Ascending aorta (tissue), 2 donors: ENCODE data around the gene GATAD2B. TPM values are rescaled to one million over a fixed set of nuclear protein-coding genes. Genes with fewer than 3 reads are reported as not detected.

ENCODE experiments used
- DNase-seq, 2 donors: peaks; one replicate each; pipeline ENCODE4 v3.0.0-alpha.2; 2019; ENCODE audit warnings: low spot score in 2 of 2
- H3K27ac ChIP-seq, 2 donors: fragments of 200-600 bp; sonication (generic); one replicate each; pipeline ENCODE4 v1.5.1; 2016 to 2017; ENCODE audit warnings: mild to moderate bottlenecking in 1 of 2
- H3K27me3 ChIP-seq: fragments of 200-600 bp; sonication (generic); one replicate; pipeline ENCODE4 v1.5.1; 2017
- H3K36me3 ChIP-seq, 2 donors: fragments of 200-600 bp; sonication (generic); one replicate each; pipeline ENCODE4 v1.5.1; 2016
- H3K4me1 ChIP-seq, 2 donors: fragments of 200-600 bp; sonication (generic); one replicate each; pipeline ENCODE4 v1.5.1; 2016 to 2017; ENCODE audit warnings: mild to moderate bottlenecking in 1 of 2
- H3K4me3 ChIP-seq, 2 donors: fragments of 200-600 bp; sonication (generic); one replicate each; pipeline ENCODE4 v1.5.1; 2016 to 2017; ENCODE audit warnings: mild to moderate bottlenecking in 1 of 2
- H3K9me3 ChIP-seq, 2 donors: fragments of 200-600 bp; sonication (generic); one replicate each; pipeline ENCODE4 v1.5.1; 2016
- intact Hi-C: fragments of 100-400 bp; cut with DNase I; formaldehyde crosslinking; loops from one replicate; pipeline ENCODE4 v1.15.1; 2023
- total RNA-seq: library from RNA; depleted of rRNA; stranded (reverse); fragments of >200 nt; gene quantifications from one replicate; pipeline ENCODE4 v1.1.0, GENCODE V29; 2016
- TF ChIP-seq, protein P1 (sequence below), 3 experiments: fragments of 200-600 bp in 2 of 3; fragments of 450-650 bp in 1 of 3; sonication (generic) in 2 of 3; IDR thresholded peaks; one replicate each; pipeline ENCODE4 v1.5.1; 2016 to 2019; ENCODE audit warnings: antibody characterized with exemption in 3 of 3, mild to moderate bottlenecking in 1 of 3, moderate library complexity in 1 of 3

GATAD2B gene
- total RNA-seq, 1 donor from 2014 or later: 9.5 TPM

DNA sequence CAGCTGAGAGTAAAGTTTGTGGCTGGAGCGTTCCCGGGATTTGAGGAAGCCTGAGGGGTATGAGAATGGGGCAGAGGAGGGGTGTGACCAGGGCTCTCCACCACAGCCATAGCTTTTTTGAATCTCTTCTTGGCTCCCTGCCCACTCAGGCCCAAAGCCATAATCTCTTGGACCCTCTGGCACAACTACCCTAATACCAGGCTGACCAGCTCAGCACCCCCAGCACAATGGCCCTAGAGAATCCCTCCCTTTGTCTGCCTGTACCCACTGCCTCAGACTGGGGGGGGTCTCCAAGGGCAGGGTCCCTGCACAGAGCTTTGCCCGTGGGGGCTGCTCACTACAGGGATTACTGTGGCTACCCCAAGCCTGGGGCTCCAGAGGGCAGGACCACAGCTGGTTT, 16.2 kb upstream of the GATAD2B start:
- DNase-seq: no peak
- TF ChIP-seq, protein P1, sequence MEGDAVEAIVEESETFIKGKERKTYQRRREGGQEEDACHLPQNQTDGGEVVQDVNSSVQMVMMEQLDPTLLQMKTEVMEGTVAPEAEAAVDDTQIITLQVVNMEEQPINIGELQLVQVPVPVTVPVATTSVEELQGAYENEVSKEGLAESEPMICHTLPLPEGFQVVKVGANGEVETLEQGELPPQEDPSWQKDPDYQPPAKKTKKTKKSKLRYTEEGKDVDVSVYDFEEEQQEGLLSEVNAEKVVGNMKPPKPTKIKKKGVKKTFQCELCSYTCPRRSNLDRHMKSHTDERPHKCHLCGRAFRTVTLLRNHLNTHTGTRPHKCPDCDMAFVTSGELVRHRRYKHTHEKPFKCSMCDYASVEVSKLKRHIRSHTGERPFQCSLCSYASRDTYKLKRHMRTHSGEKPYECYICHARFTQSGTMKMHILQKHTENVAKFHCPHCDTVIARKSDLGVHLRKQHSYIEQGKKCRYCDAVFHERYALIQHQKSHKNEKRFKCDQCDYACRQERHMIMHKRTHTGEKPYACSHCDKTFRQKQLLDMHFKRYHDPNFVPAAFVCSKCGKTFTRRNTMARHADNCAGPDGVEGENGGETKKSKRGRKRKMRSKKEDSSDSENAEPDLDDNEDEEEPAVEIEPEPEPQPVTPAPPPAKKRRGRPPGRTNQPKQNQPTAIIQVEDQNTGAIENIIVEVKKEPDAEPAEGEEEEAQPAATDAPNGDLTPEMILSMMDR (IDR thresholded peaks at IDR 0.05): no peak
- Histone ChIP-seq H3K27ac (no peak overlapping the region), H3K27me3 (no peaks in the 10 kb centered on the region), H3K4me1 (no peaks in the 10 kb centered on the region), H3K4me3 (no peak overlapping the region), H3K9me3 (no peaks in the 10 kb centered on the region), H3K36me3 (peaks cover 76 to 79% of the 10 kb centered on the region in 2 donors)
- intact Hi-C loops: no loop called here

DNA sequence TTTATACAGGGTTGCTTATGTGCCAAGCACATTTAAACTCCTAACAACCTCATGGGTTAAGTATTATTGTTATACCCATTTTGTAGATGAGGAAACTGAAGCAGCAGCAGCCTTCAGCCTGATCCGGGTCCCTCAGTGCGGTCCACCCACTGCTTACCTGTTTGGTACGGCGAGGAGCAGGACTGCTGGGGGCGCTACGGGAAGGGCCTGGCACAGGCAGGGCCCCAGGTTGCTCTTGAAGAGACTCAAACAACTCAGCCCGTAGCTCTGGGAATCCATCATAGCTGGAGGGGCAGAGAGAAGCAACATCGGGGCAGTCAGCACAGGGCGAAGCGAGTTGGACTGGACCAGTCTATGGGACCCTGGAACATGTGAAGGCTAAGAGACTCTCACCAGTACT, 14.6 kb upstream of the GATAD2B start:
- no peaks in the 10 kb centered on the region for H3K9me3 ChIP-seq
- H3K27me3 ChIP-seq: no peaks in the 10 kb centered on the region
- H3K4me1 ChIP-seq: no peaks in the 10 kb centered on the region
- H3K4me3 ChIP-seq: no peak overlapping the region
- no peak for DNase-seq
- no peak overlapping the region for H3K27ac ChIP-seq
- peaks cover 80 to 88% of the 10 kb centered on the region in 2 donors for H3K36me3 ChIP-seq
- TF ChIP-seq, protein P1 (IDR thresholded peaks at IDR 0.05): no peak
- intact Hi-C loops: no loop called here

DNA sequence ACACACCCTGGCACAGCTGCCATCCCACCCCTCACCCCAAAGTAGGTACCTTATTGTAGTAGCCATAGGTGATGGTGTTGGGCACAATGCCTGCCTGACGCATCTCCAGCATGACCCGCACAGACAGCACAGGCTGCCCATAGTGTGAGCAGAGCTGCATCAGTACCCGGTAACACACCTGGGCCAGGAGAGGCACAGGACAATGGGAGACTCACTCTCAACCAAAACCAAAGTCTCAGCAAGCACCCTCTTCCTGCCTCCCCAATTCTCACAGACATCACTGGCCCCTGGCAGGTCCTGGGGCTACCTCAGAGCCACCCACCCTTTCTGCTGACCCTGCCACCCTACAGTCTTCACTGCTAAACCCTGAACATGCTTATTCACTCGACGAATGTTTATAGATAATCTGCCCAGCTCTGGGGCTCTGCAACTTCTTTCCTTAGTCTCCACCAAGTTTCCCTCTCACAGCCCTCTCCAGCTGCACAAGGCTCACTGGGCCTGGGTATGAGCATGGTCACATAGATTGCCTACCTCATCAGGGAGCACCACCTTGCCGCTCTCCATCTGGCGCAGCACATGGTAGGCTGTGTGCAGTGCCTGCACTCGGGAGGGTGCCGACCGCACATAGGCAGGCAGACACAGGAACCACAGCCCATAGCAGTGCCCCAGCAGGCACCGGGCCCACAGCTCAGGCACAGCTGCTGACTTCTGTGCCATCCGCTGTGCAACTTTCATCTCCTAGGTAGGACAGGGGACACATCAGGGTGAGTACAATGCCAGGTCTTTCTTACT, 13.4 kb upstream of the GATAD2B start:
- H3K4me1 ChIP-seq: no peaks in the 10 kb centered on the region
- TF ChIP-seq, protein P1 (IDR thresholded peaks at IDR 0.05): no peak
- no peak overlapping the region for H3K27ac ChIP-seq
- peaks cover 77 to 89% of the 10 kb centered on the region in 2 donors for H3K36me3 ChIP-seq
- intact Hi-C loops: no loop called here
- no peak overlapping the region for H3K4me3 ChIP-seq
- no peak for DNase-seq
- H3K27me3 ChIP-seq: no peaks in the 10 kb centered on the region
- no peaks in the 10 kb centered on the region for H3K9me3 ChIP-seq

DNA sequence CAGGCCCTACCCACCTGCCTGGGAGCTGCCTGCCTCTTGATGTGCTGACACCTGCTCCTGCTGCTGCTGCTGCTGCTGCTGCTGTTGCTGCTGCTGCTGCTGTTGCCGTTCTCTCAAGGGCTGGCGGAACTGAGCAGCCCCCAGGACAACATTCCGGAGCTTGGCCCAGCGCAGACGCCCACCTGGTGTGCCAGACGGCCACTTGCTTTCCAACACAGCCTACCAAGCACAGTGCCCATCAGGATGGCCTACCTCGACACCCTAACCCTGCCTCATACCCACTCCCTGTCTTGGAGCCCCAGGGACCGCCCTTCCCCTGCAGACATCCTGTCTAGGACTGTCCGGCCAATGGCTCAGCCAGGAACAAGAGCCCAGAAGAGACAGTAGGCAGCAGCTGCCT, 12.0 kb upstream of the GATAD2B start:
- no peak for DNase-seq
- peaks cover 76 to 89% of the 10 kb centered on the region in 2 donors for H3K36me3 ChIP-seq
- no peak overlapping the region for H3K27ac ChIP-seq
- no peaks in the 10 kb centered on the region for H3K27me3 ChIP-seq
- H3K4me3 ChIP-seq: no peak overlapping the region
- no peaks in the 10 kb centered on the region for H3K9me3 ChIP-seq
- intact Hi-C loops: no loop called here
- H3K4me1 ChIP-seq: no peaks in the 10 kb centered on the region
- TF ChIP-seq, protein P1 (IDR thresholded peaks at IDR 0.05): no peak

DNA sequence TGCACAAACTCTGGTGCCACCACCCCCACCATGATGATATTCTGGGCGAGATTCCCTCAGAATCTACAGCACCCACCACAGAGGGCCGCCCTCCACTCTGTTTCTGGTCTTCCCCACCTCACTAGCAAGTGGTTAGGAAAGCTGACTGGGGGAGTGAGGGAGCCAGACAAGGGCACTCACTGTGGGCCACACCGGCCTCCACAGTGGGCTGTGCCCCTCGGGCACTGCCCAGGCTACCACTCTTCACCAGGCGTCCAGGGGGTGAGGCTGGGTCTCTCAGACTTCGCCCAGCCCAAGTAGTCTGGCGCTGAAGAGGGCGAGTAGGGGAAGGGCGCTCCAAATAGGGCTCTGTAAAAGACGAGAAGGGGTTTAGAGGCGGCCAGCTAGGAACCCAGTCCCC, 11.2 kb upstream of the GATAD2B start:
- TF ChIP-seq, protein P1 (IDR thresholded peaks at IDR 0.05): no peak
- Histone ChIP-seq H3K4me3 (no peak overlapping the region), H3K36me3 (peaks cover 70 to 82% of the 10 kb centered on the region in 2 donors), H3K27ac (no peak overlapping the region), H3K4me1 (no peaks in the 10 kb centered on the region), H3K27me3 (no peaks in the 10 kb centered on the region), H3K9me3 (no peaks in the 10 kb centered on the region)
- DNase-seq: no peak
- intact Hi-C loops: no loop called here
